Neural cell (in vitro differentiated cells): ENCODE results near the gene UBR2. TPM values are rescaled to one million over a fixed set of nuclear protein-coding genes. Genes with fewer than 3 reads are reported as not detected.

Experiments used
- H2AFZ ChIP-seq: fragments of 200-600, 300-800 bp; sonication (generic), shearing (Covaris generic); 2 replicates; pipeline ENCODE4 v1.6.0; 2014; ENCODE audit warnings: low read depth, mild to moderate bottlenecking, antibody characterized with exemption, low read length, moderate library complexity
- H3F3A ChIP-seq: fragments of 200-600 bp; shearing (Covaris generic); 2 replicates; pipeline ENCODE4 v1.6.1; 2016; ENCODE audit warnings: mild to moderate bottlenecking, moderate library complexity, mixed read lengths, antibody characterized with exemption, low read length; ENCODE audit not compliant: insufficient read depth, poor library complexity, severe bottlenecking
- H3K27ac ChIP-seq: fragments of 200-600, 300-800 bp; sonication (generic), shearing (Covaris generic); 2 replicates; pipeline ENCODE4 v1.5.1; 2014; ENCODE audit warnings: mild to moderate bottlenecking, low read length, moderate library complexity
- H3K27me3 ChIP-seq: fragments of 300-800, 200-600 bp; sonication (generic), shearing (Covaris generic); 2 replicates; pipeline ENCODE4 v1.6.0; 2014; ENCODE audit warnings: mild to moderate bottlenecking, low read depth, low read length, moderate library complexity; ENCODE audit not compliant: insufficient read depth
- H3K36me3 ChIP-seq: fragments of 300-800, 200-600 bp; sonication (generic), shearing (Covaris generic); 2 replicates; pipeline ENCODE4 v1.5.1; 2014; ENCODE audit warnings: mild to moderate bottlenecking, antibody characterized with exemption, low read length, moderate library complexity; ENCODE audit not compliant: insufficient read depth
- H3K4me2 ChIP-seq: fragments of 300-800, 200-600 bp; sonication (generic), shearing (Covaris generic); 2 replicates; pipeline ENCODE4 v1.6.0; 2014; ENCODE audit warnings: mild to moderate bottlenecking, low read length
- H3K4me3 ChIP-seq: fragments of 300-800, 200-600 bp; sonication (generic), shearing (Covaris generic); 2 replicates; pipeline ENCODE4 v1.5.1; 2014; ENCODE audit warnings: mild to moderate bottlenecking, low read length, moderate library complexity
- H3K79me2 ChIP-seq: fragments of 200-600 bp; shearing (Covaris generic); replicated peaks from 2 replicates; pipeline ENCODE4 v1.6.0; 2014; ENCODE audit warnings: mild to moderate bottlenecking, low read length, moderate library complexity; ENCODE audit not compliant: insufficient read depth
- H3K9ac ChIP-seq: fragments of 300-800, 200-600 bp; sonication (generic), shearing (Covaris generic); 2 replicates; pipeline ENCODE4 v1.6.1; 2016; ENCODE audit warnings: mild to moderate bottlenecking, low read length, mixed read lengths
- H3K9me2 ChIP-seq: fragments of 200-600 bp; shearing (Covaris generic); 2 replicates; pipeline ENCODE4 v1.6.1; 2016; ENCODE audit warnings: mild to moderate bottlenecking, low read length, mixed read lengths; ENCODE audit not compliant: insufficient read depth
- H3K9me3 ChIP-seq: fragments of 200-600, 300-800 bp; sonication (generic), shearing (Covaris generic); 2 replicates; pipeline ENCODE4 v1.6.1; 2016; ENCODE audit warnings: mild to moderate bottlenecking, mixed run types, low read length, moderate library complexity, mixed read lengths
- H4K20me1 ChIP-seq: fragments of 200-600 bp; shearing (Covaris generic); 2 replicates; pipeline ENCODE4 v1.6.1; 2016; ENCODE audit warnings: mild to moderate bottlenecking, mixed run types; ENCODE audit not compliant: insufficient read depth
- EZH2 ChIP-seq: fragments of 200-600, 300-800 bp; shearing (Covaris generic), sonication (generic); IDR thresholded peaks from 2 replicates; pipeline ENCODE4 v1.6.1; 2014; ENCODE audit warnings: antibody characterized with exemption, low read length, borderline replicate concordance, mild to moderate bottlenecking; ENCODE audit not compliant: insufficient read depth, poor library complexity, severe bottlenecking
- REST ChIP-seq: IDR thresholded peaks from 2 replicates; pipeline ENCODE4 v1.6.1; 2012; ENCODE audit warnings: borderline replicate concordance
- SMC3 ChIP-seq: fragments of 450-650 bp; conservative IDR thresholded peaks from 2 replicates; pipeline ENCODE4 v1.6.1; 2014; ENCODE audit warnings: antibody characterized with exemption, mild to moderate bottlenecking, moderate library complexity; ENCODE audit not compliant: poor library complexity
- polyA plus RNA-seq: library from polyadenylated mRNA; depleted of rRNA; stranded (reverse); fragments of >200 nt; gene quantifications from 2 replicates; pipeline ENCODE4 v1.2.3, GENCODE V29; 2014
- small RNA-seq, 3 experiments: library from RNA; depleted of rRNA; stranded (forward); fragments of <200 nt; gene quantifications; one replicate each; pipeline ENCODE3, GENCODE V24; 2012

The UBR2 gene
- polyA plus RNA-seq, 1 donor from 2014 or later: 24.4 TPM

- no peaks in the 10 kb centered on the region for H3K27me3 ChIP-seq
- no peaks in the 10 kb centered on the region for H3K9me2 ChIP-seq
- no peak overlapping the region for H2AFZ ChIP-seq
- H3K27ac ChIP-seq: no peak overlapping the region
- H4K20me1 ChIP-seq: no peaks in the 10 kb centered on the region
- H3K4me3 ChIP-seq: no peak overlapping the region
- no peaks in the 10 kb centered on the region for H3K36me3 ChIP-seq
- H3F3A ChIP-seq: peaks cover 8% of the 10 kb centered on the region
- TF ChIP-seq SMC3 (no peak), EZH2 (no peak), REST (no peak)
- H3K79me2 ChIP-seq: peaks cover 19% of the 10 kb centered on the region
- H3K4me2 ChIP-seq: no peak overlapping the region
- H3K9me3 ChIP-seq: no peaks in the 10 kb centered on the region
- H3K9ac ChIP-seq: no peak overlapping the region
These were observed 178.5 kb downstream of the UBR2 start for GRCh38 chr6:42742116-42742894.

Small RNAs within 50 kb of the gene (small RNA-seq; reads per million reads assigned to genes)
- gene RNU6-890P: 0 to 0.03 (median 0) reads per million in 3 experiments

Other genes starting within 250 kb of the UBR2 start
- gene TRERF1, start 112.1 kb upstream of the UBR2 start, polyA plus RNA-seq: 4.3 and 4.5 TPM in 2 replicates
- gene PRPH2, start 158.6 kb downstream of the UBR2 start, polyA plus RNA-seq: not detected in 2 replicates
- 112 and 125 TPM in 2 replicates for gene TBCC, start 182.1 kb downstream of the UBR2 start, polyA plus RNA-seq
- gene BICRAL, start 218.0 kb downstream of the UBR2 start, polyA plus RNA-seq: 6.7 and 8.2 TPM in 2 replicates